ENCODE results near the gene DOCK1. TPM values are rescaled to one million over a fixed set of nuclear protein-coding genes. Genes with fewer than 3 reads are reported as not detected.

The DOCK1 gene
- total RNA-seq, 1 experiment from 2014 or later: 82.2 TPM

DNA sequence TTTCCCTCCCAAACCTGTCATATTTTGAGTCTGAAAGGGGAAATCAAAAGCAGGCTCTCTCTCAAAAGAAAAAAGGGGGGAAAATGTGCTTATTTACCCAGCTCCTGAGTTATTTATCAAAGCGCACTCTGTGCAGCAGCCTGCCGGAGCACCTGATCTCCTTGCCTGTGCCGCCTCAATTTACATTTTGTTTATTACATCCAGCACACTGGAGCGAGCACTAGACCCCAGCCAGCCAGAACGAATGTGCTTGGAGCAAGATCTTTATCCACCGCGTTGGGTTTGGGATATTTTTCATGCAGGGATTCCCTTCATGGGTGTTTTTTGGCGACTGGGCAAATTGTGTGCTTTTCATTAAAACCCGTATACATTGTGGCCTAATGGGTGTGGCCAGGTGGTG, 453.1 kb downstream of the DOCK1 start:
- H3K9me3 ChIP-seq: no peaks in the 10 kb centered on the region
- no peak for DNase-seq
- Mint-ChIP-seq H3K9me3 (ENCODE audit: unreplicated experiment) (no peaks in the 10 kb centered on the region), H3K27me3 (ENCODE audit: insufficient read depth, unreplicated experiment) (no peaks in the 10 kb centered on the region), H3K36me3 (ENCODE audit: insufficient read depth, unreplicated experiment) (peaks cover 19% of the 10 kb centered on the region), H3K4me1 (ENCODE audit: low read depth, unreplicated experiment) (no peaks in the 10 kb centered on the region), H3K27ac (ENCODE audit: unreplicated experiment) (no peak overlapping the region), H3K4me3 (ENCODE audit: unreplicated experiment) (no peak overlapping the region)
- TF ChIP-seq CTCF (IDR thresholded peaks at IDR 0.05; ENCODE audit: insufficient read depth in 1 of 2, low read depth in 1 of 2, low read length in 1 of 2, severe bottlenecking in 1 of 2, unreplicated experiment in 1 of 2): no peak
- intact Hi-C loops (cut with micrococcal nuclease; ENCODE audit: unreplicated experiment): loop anchor here (5.0 kb wide), 1 partner anchor 116 kb away; no protein-coding TSS in a partner anchor
- peaks cover 2% of the 10 kb centered on the region; the same call in 1 of the 2 replicates for H3K36me3 ChIP-seq (ENCODE audit: control insufficient read depth, insufficient read depth, low read length)
- BruUV-seq (replicated peaks): no TSS peak
- H3K4me3 ChIP-seq (ENCODE audit: low read depth, low read length): no peak overlapping the region
- ChIA-PET POLR2A (no interaction called here), CTCF (no interaction called here)
- H3K4me1 ChIP-seq: no peaks in the 10 kb centered on the region
- H3K27me3 ChIP-seq (replicated peaks; ENCODE audit: control insufficient read depth, insufficient read depth, low read length): no peaks in the 10 kb centered on the region

DNA sequence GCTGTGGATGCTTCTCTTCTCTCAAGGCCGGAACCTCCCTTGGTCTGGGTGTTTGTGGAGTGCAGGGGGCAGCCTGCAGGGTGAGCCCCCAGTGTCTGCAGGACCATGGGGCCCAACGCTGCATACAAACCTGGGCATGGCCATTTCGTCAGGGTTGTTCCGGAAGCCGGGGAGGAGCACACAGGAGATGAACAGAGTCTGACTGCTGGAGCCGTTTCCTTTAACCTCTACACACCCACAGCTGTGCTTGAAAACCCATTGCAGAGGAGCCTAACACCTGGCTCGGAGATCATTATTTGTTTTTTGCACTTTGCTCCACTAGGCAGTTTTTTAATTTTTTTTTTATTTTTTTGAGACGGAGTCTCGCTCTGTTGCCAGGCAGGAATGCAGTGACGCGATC, 458.8 kb downstream of the DOCK1 start:
- POLR2A ChIA-PET: no interaction called here
- H3K27me3 ChIP-seq (replicated peaks; ENCODE audit: control insufficient read depth, insufficient read depth, low read length): no peaks in the 10 kb centered on the region
- Mint-ChIP-seq H3K9me3 (ENCODE audit: unreplicated experiment) (no peaks in the 10 kb centered on the region), H3K27ac (ENCODE audit: unreplicated experiment) (no peak overlapping the region), H3K4me1 (ENCODE audit: low read depth, unreplicated experiment) (no peaks in the 10 kb centered on the region), H3K36me3 (ENCODE audit: insufficient read depth, unreplicated experiment) (peaks cover 27% of the 10 kb centered on the region), H3K27me3 (ENCODE audit: insufficient read depth, unreplicated experiment) (no peaks in the 10 kb centered on the region), H3K4me3 (ENCODE audit: unreplicated experiment) (no peak overlapping the region)
- H3K9me3 ChIP-seq: no peaks in the 10 kb centered on the region
- no peak for DNase-seq
- H3K36me3 ChIP-seq (ENCODE audit: control insufficient read depth, insufficient read depth, low read length): peaks cover 1% of the 10 kb centered on the region; the same call in 1 of the 2 replicates
- BruUV-seq (replicated peaks): no TSS peak
- intact Hi-C loops (cut with micrococcal nuclease; ENCODE audit: unreplicated experiment): no loop called here
- no peak for TF ChIP-seq CTCF (IDR thresholded peaks at IDR 0.05; ENCODE audit: insufficient read depth in 1 of 2, low read depth in 1 of 2, low read length in 1 of 2, severe bottlenecking in 1 of 2, unreplicated experiment in 1 of 2)
- CTCF ChIA-PET: no interaction called here
- H3K4me1 ChIP-seq: no peaks in the 10 kb centered on the region
- no peak overlapping the region for H3K4me3 ChIP-seq (ENCODE audit: low read depth, low read length)

- H3K27ac Mint-ChIP-seq (ENCODE audit: unreplicated experiment): no peak overlapping the region
Observed at GRCh38 chr10:127368101-127368500, 462.9 kb downstream of the DOCK1 start.

More at GRCh38 chr10:127368101-127368500, 462.9 kb downstream of the DOCK1 start:
- Histone ChIP-seq H3K9me3 (no peaks in the 10 kb centered on the region), H3K4me1 (no peaks in the 10 kb centered on the region), H3K36me3 (ENCODE audit: control insufficient read depth, insufficient read depth, low read length) (no peaks in the 10 kb centered on the region; the same call in 1 of the 2 replicates), H3K4me3 (ENCODE audit: low read depth, low read length) (no peak overlapping the region), H3K27me3 (replicated peaks; ENCODE audit: control insufficient read depth, insufficient read depth, low read length) (no peaks in the 10 kb centered on the region)
- Mint-ChIP-seq H3K9me3 (ENCODE audit: unreplicated experiment) (no peaks in the 10 kb centered on the region), H3K4me3 (ENCODE audit: unreplicated experiment) (no peak overlapping the region), H3K27me3 (ENCODE audit: insufficient read depth, unreplicated experiment) (no peaks in the 10 kb centered on the region), H3K36me3 (ENCODE audit: insufficient read depth, unreplicated experiment) (peaks cover 9% of the 10 kb centered on the region), H3K4me1 (ENCODE audit: low read depth, unreplicated experiment) (no peaks in the 10 kb centered on the region)
- intact Hi-C loops (cut with micrococcal nuclease; ENCODE audit: unreplicated experiment): no loop called here
- BruUV-seq (replicated peaks): no TSS peak
- ChIA-PET POLR2A (no interaction called here), CTCF (no interaction called here)
- DNase-seq: no peak
- no peak for TF ChIP-seq CTCF (IDR thresholded peaks at IDR 0.05; ENCODE audit: insufficient read depth in 1 of 2, low read depth in 1 of 2, low read length in 1 of 2, severe bottlenecking in 1 of 2, unreplicated experiment in 1 of 2)
